Activated T-helper 1 cell treated with anti-CD3 and anti-CD28 coated beads, Interleukin-12 subunit alpha, Interleukin-12 subunit beta, Interleukin-2, Interleukin-4 antibody, amounts not matched to agents 30 ng/mL and 10 ng/mL and 1 ng/mL, durations not matched to agents 14 hours and 24 hours and 36 hours (primary cell): ENCODE data around the gene TOMM70. TPM values are rescaled to one million over a fixed set of nuclear protein-coding genes. Genes with fewer than 3 reads are reported as not detected.
"Not testable (repeated sequence)": the region's sequence is repeated elsewhere in the genome, so short reads cannot be mapped to it uniquely, and the experiment has no call there.

Experiments
- DNase-seq: peaks from one replicate; pipeline ENCODE4 v3.0.0; 2021; ENCODE audit warnings: low spot score
- H3K27ac Mint-ChIP-seq: one replicate; pipeline ENCODE4 v1.8.0; 2021; ENCODE audit warnings: mild to moderate bottlenecking, mixed read lengths
- H3K27me3 Mint-ChIP-seq: one replicate; pipeline ENCODE4 v1.8.0; 2022; ENCODE audit warnings: mild to moderate bottlenecking, moderate library complexity, mixed read lengths; ENCODE audit not compliant: insufficient read depth
- H3K36me3 Mint-ChIP-seq: one replicate; pipeline ENCODE4 v1.8.0; 2021; ENCODE audit warnings: low read depth, mixed read lengths
- H3K4me1 Mint-ChIP-seq: one replicate; pipeline ENCODE4 v1.8.0; 2021; ENCODE audit warnings: low read depth, mixed read lengths
- H3K4me3 Mint-ChIP-seq: one replicate; pipeline ENCODE4 v1.8.0; 2021; ENCODE audit warnings: mild to moderate bottlenecking, moderate library complexity, mixed read lengths
- H3K9me3 Mint-ChIP-seq: one replicate; pipeline ENCODE4 v1.8.0; 2021; ENCODE audit warnings: mixed read lengths
- intact Hi-C: fragments of 100-400 bp; cut with micrococcal nuclease; formaldehyde crosslinking; loops from one replicate; pipeline ENCODE4 v1.15.1; 2024
- total RNA-seq: library from RNA; stranded (reverse); gene quantifications from 2 replicates; pipeline ENCODE4 v1.2.3, GENCODE V29; 2022

The TOMM70 gene
- total RNA-seq, 1 donor from 2014 or later = 60.0 TPM

DNA sequence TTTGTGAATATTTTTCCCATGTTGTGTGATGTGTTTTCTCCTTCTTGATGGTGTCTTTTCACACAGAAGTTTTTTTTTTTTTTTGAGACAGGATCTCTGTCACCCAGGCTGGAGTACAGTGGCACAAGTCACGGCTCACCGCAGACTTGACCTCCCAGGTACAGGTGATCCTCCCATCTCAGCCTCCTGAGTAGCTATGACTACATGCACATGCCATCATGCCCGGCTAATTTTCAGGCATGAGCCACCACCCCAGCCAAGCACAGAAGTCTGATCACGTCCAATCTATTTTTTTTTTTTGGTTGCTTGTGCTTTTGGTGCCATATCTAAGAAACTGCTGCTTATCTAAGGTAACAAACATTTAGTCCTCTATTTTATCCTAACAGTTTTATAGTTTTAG, 24.6 kb downstream of the TOMM70 start:
- no peaks in the 10 kb centered on the region for H3K9me3 Mint-ChIP-seq
- DNase-seq = no peak
- H3K27me3 Mint-ChIP-seq = no peaks in the 10 kb centered on the region
- intact Hi-C loops = no loop called here
- H3K4me1 Mint-ChIP-seq = peaks cover 5% of the 10 kb centered on the region
- H3K36me3 Mint-ChIP-seq = peaks cover 38% of the 10 kb centered on the region
- no peak overlapping the region for H3K4me3 Mint-ChIP-seq
- H3K27ac Mint-ChIP-seq = no peak overlapping the region

- no peaks in the 10 kb centered on the region for H3K27me3 Mint-ChIP-seq
Observed at GRCh38 chr3:100374521-100374920, 26.4 kb downstream of the TOMM70 start.

DNA sequence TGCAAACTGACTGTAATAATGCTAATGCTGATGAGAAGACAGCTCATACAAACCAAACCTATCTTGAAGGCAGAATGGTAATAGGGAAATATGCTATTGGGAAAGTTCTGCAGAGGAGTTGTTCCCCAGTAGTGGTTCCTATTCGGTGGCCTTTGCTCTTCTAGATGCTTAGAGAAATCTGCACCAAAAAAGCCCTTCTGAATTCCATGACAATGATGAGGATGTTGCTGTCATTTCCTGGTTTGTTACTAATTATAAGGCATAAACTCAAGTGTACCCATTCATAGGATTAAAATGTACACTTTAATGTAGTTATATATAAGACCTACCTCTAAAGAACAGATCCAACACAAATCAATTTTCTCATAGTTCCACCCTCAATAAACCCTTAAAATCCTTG, 30.1 kb downstream of the TOMM70 start:
- Mint-ChIP-seq H3K27ac (no peak overlapping the region), H3K4me1 (peaks cover 5% of the 10 kb centered on the region), H3K27me3 (no peaks in the 10 kb centered on the region), H3K9me3 (no peaks in the 10 kb centered on the region), H3K36me3 (peaks cover 31% of the 10 kb centered on the region), H3K4me3 (no peak overlapping the region)
- intact Hi-C loops = no loop called here
- no peak for DNase-seq

More at GRCh38 chr3:100374521-100374920, 26.4 kb downstream of the TOMM70 start:
- no peak for DNase-seq
- peaks cover 5% of the 10 kb centered on the region for H3K4me1 Mint-ChIP-seq
- peaks cover 30% of the 10 kb centered on the region for H3K36me3 Mint-ChIP-seq
- H3K4me3 Mint-ChIP-seq = no peak overlapping the region
- H3K9me3 Mint-ChIP-seq = no peaks in the 10 kb centered on the region
- intact Hi-C loops = no loop called here
- H3K27ac Mint-ChIP-seq = no peak overlapping the region

- peaks cover 30% of the 10 kb centered on the region for H3K36me3 Mint-ChIP-seq
- H3K9me3 Mint-ChIP-seq = no peaks in the 10 kb centered on the region
- H3K4me1 Mint-ChIP-seq = no peaks in the 10 kb centered on the region
Observed at GRCh38 chr3:100368441-100368840, 32.4 kb downstream of the TOMM70 start.

GRCh38 chr3:100366424-100366823, 34.5 kb downstream of the TOMM70 start:
- no peak overlapping the region for H3K4me3 Mint-ChIP-seq
- H3K36me3 Mint-ChIP-seq = peaks cover 35% of the 10 kb centered on the region

More at GRCh38 chr3:100368441-100368840, 32.4 kb downstream of the TOMM70 start:
- intact Hi-C loops = no loop called here
- H3K27ac Mint-ChIP-seq = no peak overlapping the region
- DNase-seq = no peak
- H3K4me3 Mint-ChIP-seq = no peak overlapping the region
- H3K27me3 Mint-ChIP-seq = no peaks in the 10 kb centered on the region

DNA sequence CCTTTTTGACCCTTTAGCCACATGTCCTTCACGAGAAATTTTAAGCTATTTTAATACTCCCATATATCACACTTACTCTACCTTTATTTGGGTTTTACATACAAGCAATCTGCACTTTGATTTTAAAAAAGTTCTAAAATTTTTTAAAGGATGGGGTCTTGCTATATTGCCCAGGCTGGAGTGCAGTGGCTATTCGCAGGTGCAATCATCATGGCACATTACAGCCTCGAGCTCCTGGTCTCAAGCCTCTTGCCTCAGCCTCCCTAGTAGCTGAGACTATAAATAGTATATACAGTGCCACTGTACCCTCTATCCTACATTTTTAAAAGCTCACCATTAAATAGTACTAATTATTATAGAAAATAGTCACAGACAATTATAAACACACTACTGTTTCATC, 36.5 kb downstream of the TOMM70 start:
- Mint-ChIP-seq H3K27ac (no peak overlapping the region), H3K27me3 (no peaks in the 10 kb centered on the region), H3K4me1 (no peaks in the 10 kb centered on the region), H3K9me3 (peaks cover 4% of the 10 kb centered on the region), H3K36me3 (peaks cover 44% of the 10 kb centered on the region), H3K4me3 (no peak overlapping the region)
- no peak for DNase-seq
- intact Hi-C loops = no loop called here

More at GRCh38 chr3:100366424-100366823, 34.5 kb downstream of the TOMM70 start:
- no peaks in the 10 kb centered on the region for H3K27me3 Mint-ChIP-seq
- peaks cover 4% of the 10 kb centered on the region for H3K9me3 Mint-ChIP-seq
- intact Hi-C loops = no loop called here
- no peak overlapping the region for H3K27ac Mint-ChIP-seq
- DNase-seq = no peak
- no peaks in the 10 kb centered on the region for H3K4me1 Mint-ChIP-seq

GRCh38 chr3:100361897-100362296, 39.0 kb downstream of the TOMM70 start:
- H3K4me1 Mint-ChIP-seq = no peaks in the 10 kb centered on the region
- H3K27me3 Mint-ChIP-seq = no peaks in the 10 kb centered on the region
- intact Hi-C loops = no loop called here
- no peak overlapping the region for H3K27ac Mint-ChIP-seq
- H3K36me3 Mint-ChIP-seq = peaks cover 42% of the 10 kb centered on the region
- peaks cover 4% of the 10 kb centered on the region for H3K9me3 Mint-ChIP-seq
- no peak overlapping the region for H3K4me3 Mint-ChIP-seq
- no peak for DNase-seq

- Mint-ChIP-seq H3K4me1 (no peaks in the 10 kb centered on the region), H3K27ac (no peak overlapping the region), H3K9me3 (peaks cover 4% of the 10 kb centered on the region), H3K27me3 (no peaks in the 10 kb centered on the region), H3K4me3 (no peak overlapping the region), H3K36me3 (peaks cover 44% of the 10 kb centered on the region)
- intact Hi-C loops = no loop called here
- DNase-seq = no peak
Observed at GRCh38 chr3:100360757-100361496, 40.0 kb downstream of the TOMM70 start.

GRCh38 chr3:100359035-100359434, 41.9 kb downstream of the TOMM70 start:
- intact Hi-C loops = no loop called here
- Mint-ChIP-seq H3K36me3 (peaks cover 45% of the 10 kb centered on the region), H3K27ac (no peak overlapping the region), H3K27me3 (no peaks in the 10 kb centered on the region), H3K4me1 (no peaks in the 10 kb centered on the region), H3K9me3 (peaks cover 4% of the 10 kb centered on the region), H3K4me3 (no peak overlapping the region)
- DNase-seq = no peak

DNA sequence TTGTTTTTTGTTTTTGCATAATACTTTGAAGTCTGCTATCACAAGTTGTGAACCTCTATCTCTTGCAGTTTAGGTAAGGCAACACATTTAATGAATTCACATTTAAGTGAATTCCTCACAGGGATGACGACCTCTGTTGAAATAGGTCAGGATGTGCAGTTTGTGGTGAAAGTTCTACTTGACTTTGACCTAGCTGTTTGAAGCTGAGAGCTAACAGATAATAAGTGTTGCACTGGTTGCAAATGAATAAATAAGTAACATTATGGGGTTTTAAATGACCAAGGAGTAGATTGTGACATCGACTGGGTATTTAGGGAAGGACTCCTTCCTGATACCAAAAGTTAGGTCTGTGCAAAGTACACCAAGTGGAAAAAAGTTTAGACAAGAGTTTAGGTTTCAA, 42.5 kb downstream of the TOMM70 start:
- Mint-ChIP-seq H3K4me1 (no peaks in the 10 kb centered on the region), H3K9me3 (peaks cover 4% of the 10 kb centered on the region), H3K4me3 (no peak overlapping the region), H3K27ac (no peak overlapping the region), H3K27me3 (no peaks in the 10 kb centered on the region), H3K36me3 (peaks cover 44% of the 10 kb centered on the region)
- intact Hi-C loops = no loop called here
- no peak for DNase-seq

DNA sequence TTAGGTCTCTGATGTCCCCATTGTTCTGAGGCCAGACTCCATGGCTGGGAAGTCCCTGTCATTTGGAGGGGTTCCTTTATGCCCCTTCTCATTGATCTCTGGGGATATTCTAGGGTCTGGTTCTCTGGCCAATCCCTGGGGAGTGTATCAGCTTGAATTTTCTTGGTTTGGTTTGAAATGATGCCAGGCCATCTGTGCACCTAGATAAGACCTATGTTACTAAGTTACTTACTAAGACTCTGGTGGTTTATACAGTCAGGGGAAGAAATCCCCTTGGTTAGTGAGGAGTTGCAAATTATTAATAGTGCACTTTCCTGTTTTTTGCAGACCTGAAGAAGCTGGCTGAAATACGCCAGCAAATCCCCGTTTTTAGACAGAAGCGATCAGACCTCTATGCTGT, 46.0 kb downstream of the TOMM70 start:
- Mint-ChIP-seq H3K9me3 (peaks cover 4% of the 10 kb centered on the region), H3K27me3 (no peaks in the 10 kb centered on the region), H3K4me3 (no peak overlapping the region), H3K27ac (no peak overlapping the region), H3K4me1 (no peaks in the 10 kb centered on the region), H3K36me3 (peaks cover 48% of the 10 kb centered on the region)
- intact Hi-C loops = no loop called here
- DNase-seq = no peak

- Mint-ChIP-seq H3K27me3 (no peaks in the 10 kb centered on the region), H3K36me3 (peaks cover 58% of the 10 kb centered on the region), H3K27ac (no peak overlapping the region), H3K4me3 (no peak overlapping the region), H3K4me1 (no peaks in the 10 kb centered on the region), H3K9me3 (peaks cover 4% of the 10 kb centered on the region)
- DNase-seq = no peak
- intact Hi-C loops = no loop called here
Observed at GRCh38 chr3:100352296-100353231, 48.3 kb downstream of the TOMM70 start.

DNA sequence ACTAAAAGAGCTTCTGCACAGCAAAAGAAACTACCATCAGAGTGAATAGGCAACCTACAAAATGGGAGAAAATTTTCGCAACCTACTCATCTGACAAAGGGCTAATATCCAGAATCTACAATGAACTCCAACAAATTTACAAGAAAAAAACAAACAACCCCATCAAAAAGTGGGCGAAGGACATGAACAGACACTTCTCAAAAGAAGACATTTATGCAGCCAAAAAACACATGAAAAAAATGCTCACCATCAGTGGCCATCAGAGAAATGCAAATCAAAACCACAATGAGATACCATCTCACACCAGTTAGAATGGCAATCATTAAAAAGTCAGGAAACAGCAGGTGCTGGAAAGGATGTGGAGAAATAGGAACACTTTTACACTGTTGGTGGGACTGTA, 49.1 kb downstream of the TOMM70 start:
- H3K4me3 Mint-ChIP-seq, H3K4me1 Mint-ChIP-seq, H3K27me3 Mint-ChIP-seq, H3K27ac Mint-ChIP-seq, H3K9me3 Mint-ChIP-seq, intact Hi-C loops, DNase-seq: not testable (repeated sequence)
- peaks cover 57% of the 10 kb centered on the region for H3K36me3 Mint-ChIP-seq
